Stimulated activated CD4-positive, alpha-beta T cell treated with anti-CD3 and anti-CD28 coated beads, Interleukin-4, amount 100 ng/mL, for 24 hours (primary cell): ENCODE measurements around the gene EBLN2.

Experiments
- DNase-seq: peaks from one replicate; pipeline ENCODE4 v3.0.0-alpha.2; 2020

EBLN2 gene

GRCh38 chr3:73061416-73061815, at the start of gene EBLN2:
EBLN2 (plus strand) TSS chr3:73061659; CDS start chr3:73062082, 423 bp downstream.
- no peak for DNase-seq

GRCh38 chr3:73018298-73018697, 43.2 kb upstream of the EBLN2 start:
- no peak for DNase-seq

- DNase-seq, result no peak
Observed at GRCh38 chr3:73018790-73019441, 42.5 kb upstream of the EBLN2 start.

- DNase-seq, result no peak
Observed at GRCh38 chr3:73021301-73021835, 40.1 kb upstream of the EBLN2 start.

GRCh38 chr3:73024836-73025235, 36.6 kb upstream of the EBLN2 start:
- DNase-seq, result no peak

GRCh38 chr3:73026111-73026759, 35.2 kb upstream of the EBLN2 start:
- no peak for DNase-seq

- DNase-seq, result no peak
Observed at GRCh38 chr3:73026760-73027113, 34.7 kb upstream of the EBLN2 start.

GRCh38 chr3:73028803-73029202, 32.7 kb upstream of the EBLN2 start:
- no peak for DNase-seq

GRCh38 chr3:73029321-73029796, 32.1 kb upstream of the EBLN2 start:
- no peak for DNase-seq

GRCh38 chr3:73030073-73030597, 31.3 kb upstream of the EBLN2 start:
- no peak for DNase-seq

- no peak for DNase-seq
Observed at GRCh38 chr3:73031573-73032103, 29.8 kb upstream of the EBLN2 start.

GRCh38 chr3:73036694-73037591, 24.5 kb upstream of the EBLN2 start:
- DNase-seq, result no peak

- DNase-seq, result no peak
Observed at GRCh38 chr3:73041537-73041936, 19.9 kb upstream of the EBLN2 start.

GRCh38 chr3:73043414-73043813, 18.0 kb upstream of the EBLN2 start:
- DNase-seq, result no peak

GRCh38 chr3:73045391-73045790, 16.1 kb upstream of the EBLN2 start:
- no peak for DNase-seq

- DNase-seq, result no peak
Observed at GRCh38 chr3:73046195-73046594, 15.3 kb upstream of the EBLN2 start.

- no peak for DNase-seq
Observed at GRCh38 chr3:73049319-73049718, 12.1 kb upstream of the EBLN2 start.

GRCh38 chr3:73052857-73053256, 8.6 kb upstream of the EBLN2 start:
- DNase-seq, result no peak

- no peak for DNase-seq
Observed at GRCh38 chr3:73055583-73055982, 5.9 kb upstream of the EBLN2 start.

GRCh38 chr3:73056014-73056844, 5.2 kb upstream of the EBLN2 start:
- no peak for DNase-seq

GRCh38 chr3:73056845-73057150, 4.7 kb upstream of the EBLN2 start:
- no peak for DNase-seq

GRCh38 chr3:73060302-73060723, 1.1 kb upstream of the EBLN2 start:
- no peak for DNase-seq
